Prostate gland (tissue), 2 donors: ENCODE measurements around the gene DCST2. TPM values are rescaled to one million over a fixed set of nuclear protein-coding genes. Genes with fewer than 3 reads are reported as not detected.

Experiments
- DNase-seq: peaks from one replicate; pipeline ENCODE4 v3.0.0-alpha.2; 2019; ENCODE audit warnings: low spot score
- H3K27ac ChIP-seq, 2 donors: fragments of 200-600 bp; sonication (generic); 2 replicates each; pipeline ENCODE4 v1.5.1; 2017 to 2019
- H3K27me3 ChIP-seq: fragments of 200-600 bp; sonication (generic); replicated peaks from 2 replicates; pipeline ENCODE4 v1.5.1; 2019; ENCODE audit not compliant: insufficient read depth
- H3K36me3 ChIP-seq, 2 donors: fragments of 200-600 bp; sonication (generic); 1 replicate in 1 of 2; 2 replicates in 1 of 2; pipeline versions ENCODE4 v1.5.1 to v1.8.1; 2017 to 2019
- H3K4me1 ChIP-seq: fragments of 200-600 bp; sonication (generic); replicated peaks from 2 replicates; pipeline ENCODE4 v1.5.1; 2019
- H3K4me3 ChIP-seq, 2 donors: fragments of 200-600 bp; sonication (generic); 2 replicates each; pipeline ENCODE4 v1.5.1; 2017 to 2019
- H3K9me3 ChIP-seq: fragments of 200-600 bp; sonication (generic); 2 replicates; pipeline ENCODE4 v1.5.1; 2017
- POLR2A ChIP-seq: fragments of 450-650 bp; IDR thresholded peaks from one replicate; pipeline ENCODE4 v1.6.1; 2016; ENCODE audit warnings: antibody characterized with exemption, mild to moderate bottlenecking
- POLR2AphosphoS5 ChIP-seq: sonication (generic); formaldehyde crosslinking; IDR thresholded peaks from one replicate; pipeline ENCODE4 v1.6.1; 2017; ENCODE audit warnings: antibody characterized with exemption
- WGBS: methylation state at CpG from one replicate; pipeline ENCODE4 v1.1.5; 2018; 5-methylcytosine and 5-hydroxymethylcytosine counted together
- intact Hi-C: fragments of 100-400 bp; cut with DNase I; formaldehyde crosslinking; loops from one replicate; pipeline ENCODE4 v1.14.2; 2022
- total RNA-seq, 2 donors: library from RNA; depleted of rRNA; stranded (reverse); fragments of >200 nt; gene quantifications; one replicate each; pipeline ENCODE4 v1.1.0, GENCODE V29; 2016
- TF ChIP-seq, protein P1 (sequence below), 4 experiments: fragments of 200-600 bp in 2 of 4; fragments of 450-650 bp in 2 of 4; sonication (generic) in 2 of 4; IDR thresholded peaks; 1 replicate in 3 of 4; 2 replicates in 1 of 4; pipeline ENCODE4 v1.5.1; 2016 to 2019; ENCODE audit warnings: antibody characterized with exemption in 4 of 4, mild to moderate bottlenecking in 2 of 4, moderate library complexity in 2 of 4

Gene DCST2
- total RNA-seq: 1 to 10 TPM; 2.3 to 5.3 TPM

DNA sequence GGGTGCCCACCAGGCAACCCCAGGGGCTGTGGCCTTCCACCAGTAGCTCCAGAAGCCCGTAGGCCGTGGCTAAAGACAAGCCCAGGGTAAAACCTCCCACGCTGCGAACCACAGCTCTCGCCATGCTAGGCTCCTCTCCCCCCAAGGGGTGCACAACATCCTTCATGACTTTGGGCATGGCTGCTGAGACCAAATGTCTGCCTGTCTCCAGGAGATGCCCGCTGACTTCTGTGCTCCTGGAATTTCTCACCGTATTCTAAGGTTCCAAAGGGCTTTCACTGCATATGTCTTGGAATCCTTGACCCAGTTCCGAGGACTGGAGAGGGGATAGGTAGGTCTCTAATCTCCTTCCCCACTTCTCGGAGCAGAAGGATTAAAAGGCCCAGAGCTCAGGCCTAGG is at the start of gene DCST2, which contains the start of gene DCST1:
TSS of gene DCST2 (minus strand) at position 258 of the 400 bp plus-strand sequence. CDS start at position 178, 80 bp downstream.
TSS of gene DCST1 (plus strand) at position 301 of the 400 bp plus-strand sequence. CDS start 213 bp downstream, outside the sequence.
- Histone ChIP-seq H3K4me1 (no peaks in the 10 kb centered on the region), H3K4me3 (no peak within 1 kb of the TSS), H3K36me3 (no peaks in the 10 kb centered on the region), H3K27ac (no peak within 1 kb of the TSS), H3K27me3 (no peaks in the 10 kb centered on the region), H3K9me3 (no peaks in the 10 kb centered on the region)
- intact Hi-C loops: no loop called here
- TF ChIP-seq POLR2AphosphoS5: no peak
- no peak for TF ChIP-seq POLR2A
- TF ChIP-seq, protein P1, sequence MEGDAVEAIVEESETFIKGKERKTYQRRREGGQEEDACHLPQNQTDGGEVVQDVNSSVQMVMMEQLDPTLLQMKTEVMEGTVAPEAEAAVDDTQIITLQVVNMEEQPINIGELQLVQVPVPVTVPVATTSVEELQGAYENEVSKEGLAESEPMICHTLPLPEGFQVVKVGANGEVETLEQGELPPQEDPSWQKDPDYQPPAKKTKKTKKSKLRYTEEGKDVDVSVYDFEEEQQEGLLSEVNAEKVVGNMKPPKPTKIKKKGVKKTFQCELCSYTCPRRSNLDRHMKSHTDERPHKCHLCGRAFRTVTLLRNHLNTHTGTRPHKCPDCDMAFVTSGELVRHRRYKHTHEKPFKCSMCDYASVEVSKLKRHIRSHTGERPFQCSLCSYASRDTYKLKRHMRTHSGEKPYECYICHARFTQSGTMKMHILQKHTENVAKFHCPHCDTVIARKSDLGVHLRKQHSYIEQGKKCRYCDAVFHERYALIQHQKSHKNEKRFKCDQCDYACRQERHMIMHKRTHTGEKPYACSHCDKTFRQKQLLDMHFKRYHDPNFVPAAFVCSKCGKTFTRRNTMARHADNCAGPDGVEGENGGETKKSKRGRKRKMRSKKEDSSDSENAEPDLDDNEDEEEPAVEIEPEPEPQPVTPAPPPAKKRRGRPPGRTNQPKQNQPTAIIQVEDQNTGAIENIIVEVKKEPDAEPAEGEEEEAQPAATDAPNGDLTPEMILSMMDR (IDR thresholded peaks at IDR 0.05): no peak
- 98% methylated on average over 9 of the region's 9 CpGs for WGBS
- no peak for DNase-seq

- peak; percentile 62 for DNase-seq
- peaks cover 48% of the 10 kb centered on the region for H3K4me1 ChIP-seq
- intact Hi-C loops: no loop called here
These were observed 49.5 kb upstream of the DCST2 start for GRCh38 chr1:155083052-155083541.

DNA sequence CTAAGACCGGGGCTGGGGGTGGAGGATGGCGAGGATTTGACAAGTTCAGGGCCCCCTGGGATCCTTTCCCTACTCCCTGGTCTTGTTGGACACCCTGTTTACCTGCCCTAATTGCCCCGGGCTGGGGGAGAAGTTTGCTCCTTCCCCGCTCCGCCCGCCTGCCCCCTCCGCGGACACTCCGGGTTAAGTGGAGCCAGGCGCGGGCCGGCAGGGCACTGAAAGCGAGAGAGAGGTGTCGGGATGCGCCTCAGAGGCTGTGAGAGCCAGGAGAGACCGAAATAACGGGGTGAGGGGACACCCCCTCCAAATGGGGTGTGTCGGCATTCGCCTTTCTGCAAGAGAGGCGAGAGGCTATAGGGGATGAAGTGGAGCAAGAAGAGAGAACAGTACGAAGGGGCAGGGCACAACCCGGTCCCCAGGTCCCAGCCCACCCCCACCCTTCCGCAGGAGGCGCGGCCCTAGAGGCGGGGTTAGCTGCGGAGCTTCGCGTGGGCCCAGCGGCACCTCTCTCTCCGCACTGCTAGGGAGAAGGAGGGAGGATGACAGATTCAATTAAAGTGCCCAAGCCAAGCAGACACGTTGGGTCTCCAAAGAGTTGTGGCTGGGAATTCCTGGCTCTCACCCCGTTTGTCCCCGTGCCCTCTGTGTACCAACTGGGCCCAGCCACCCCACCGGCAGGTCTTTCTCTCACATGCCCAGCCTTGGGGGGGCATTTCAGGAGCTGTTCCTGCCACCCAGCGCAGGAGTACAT is 48.9 kb upstream of the DCST2 start:
- WGBS: 6% methylated on average over 36 of the region's 36 CpGs
- Histone ChIP-seq H3K4me1 (peaks cover 48% of the 10 kb centered on the region), H3K36me3 (no peaks in the 10 kb centered on the region), H3K9me3 (no peaks in the 10 kb centered on the region), H3K27ac (peak overlapping the region; percentile 35 to 91), H3K4me3 (peak overlapping the region in 1 of 2 donors; percentile 14), H3K27me3 (no peaks in the 10 kb centered on the region)
- intact Hi-C loops: no loop called here
- TF ChIP-seq, protein P1 (IDR thresholded peaks at IDR 0.05): no peak
- TF ChIP-seq POLR2A (no peak), POLR2AphosphoS5 (no peak)
- no peak for DNase-seq

More at GRCh38 chr1:155083052-155083541, 49.5 kb upstream of the DCST2 start:
- H3K27ac ChIP-seq: peak overlapping the region; percentile 35 to 91
- H3K9me3 ChIP-seq: no peaks in the 10 kb centered on the region
- no peaks in the 10 kb centered on the region for H3K36me3 ChIP-seq
- WGBS: 42% methylated on average over 4 of the region's 6 CpGs
- H3K4me3 ChIP-seq: no peak overlapping the region
- TF ChIP-seq POLR2A: no peak
- TF ChIP-seq POLR2AphosphoS5: peak; percentile 29
- no peaks in the 10 kb centered on the region for H3K27me3 ChIP-seq

GRCh38 chr1:155081472-155082300 is 48.1 kb upstream of the DCST2 start:
- intact Hi-C loops: no loop called here
- H3K27me3 ChIP-seq: no peaks in the 10 kb centered on the region

More at GRCh38 chr1:155081472-155082300, 48.1 kb upstream of the DCST2 start:
- Histone ChIP-seq H3K4me1 (peaks cover 48% of the 10 kb centered on the region), H3K36me3 (no peaks in the 10 kb centered on the region), H3K27ac (no peak overlapping the region), H3K9me3 (no peaks in the 10 kb centered on the region), H3K4me3 (peak overlapping the region in 1 of 2 donors; percentile 14)
- WGBS: 6% methylated on average over 61 of the region's 68 CpGs
- TF ChIP-seq POLR2AphosphoS5: no peak
- no peak for TF ChIP-seq POLR2A
- TF ChIP-seq, protein P1 (IDR thresholded peaks at IDR 0.05): no peak
- no peak for DNase-seq
